GM23248 (cell line): ENCODE data around the gene NOS2. TPM values are rescaled to one million over a fixed set of nuclear protein-coding genes. Genes with fewer than 3 reads are reported as not detected.

Experiments used
- DNase-seq: peaks from one replicate; pipeline ENCODE4 v3.0.0-alpha.2; 2015
- H2AFZ ChIP-seq: fragments of 200-600 bp; sonication (generic); 2 replicates; pipeline ENCODE4 v1.6.1; 2016; ENCODE audit warnings: antibody characterized with exemption
- H3F3A ChIP-seq: fragments of 200-600 bp; sonication (generic); 2 replicates; pipeline ENCODE4 v1.6.1; 2016; ENCODE audit warnings: mild to moderate bottlenecking, antibody characterized with exemption, mixed run types; ENCODE audit not compliant: insufficient read depth
- H3K27ac ChIP-seq: fragments of 200-600 bp; sonication (generic); 2 replicates; pipeline ENCODE4 v1.5.1; 2016; ENCODE audit warnings: mild to moderate bottlenecking
- H3K27me3 ChIP-seq: fragments of 200-600 bp; sonication (generic); replicated peaks from 2 replicates; pipeline ENCODE4 v1.6.1; 2016; ENCODE audit warnings: mild to moderate bottlenecking; ENCODE audit not compliant: insufficient read depth
- H3K36me3 ChIP-seq: fragments of 200-600 bp; sonication (generic); 2 replicates; pipeline ENCODE4 v1.6.1; 2016; ENCODE audit warnings: low read depth, mild to moderate bottlenecking
- H3K4me1 ChIP-seq: fragments of 200-600 bp; sonication (generic); 2 replicates; pipeline ENCODE4 v1.6.1; 2016; ENCODE audit warnings: mild to moderate bottlenecking; ENCODE audit not compliant: insufficient read depth
- H3K4me2 ChIP-seq: fragments of 200-600 bp; sonication (generic); one replicate; pipeline ENCODE4 v1.6.1; 2016; ENCODE audit warnings: mild to moderate bottlenecking; ENCODE audit not compliant: unreplicated experiment
- H3K4me3 ChIP-seq: fragments of 200-600 bp; sonication (generic); 2 replicates; pipeline ENCODE4 v1.5.1; 2016; ENCODE audit warnings: mild to moderate bottlenecking
- H3K79me2 ChIP-seq: fragments of 200-600 bp; sonication (generic); 2 replicates; pipeline ENCODE4 v1.6.1; 2016; ENCODE audit warnings: mild to moderate bottlenecking; ENCODE audit not compliant: insufficient read depth
- H3K9ac ChIP-seq: fragments of 200-600 bp; sonication (generic); 2 replicates; pipeline ENCODE4 v1.6.1; 2016; ENCODE audit warnings: mild to moderate bottlenecking
- H3K9me2 ChIP-seq: fragments of 200-600 bp; sonication (generic); 2 replicates; pipeline ENCODE4 v1.6.1; 2016; ENCODE audit warnings: mixed run types, mild to moderate bottlenecking, moderate library complexity; ENCODE audit not compliant: insufficient read depth
- H3K9me3 ChIP-seq: fragments of 200-600 bp; sonication (generic); one replicate; pipeline ENCODE4 v1.6.1; 2017; ENCODE audit warnings: low read depth
- H4K20me1 ChIP-seq: fragments of 200-600 bp; sonication (generic); 2 replicates; pipeline ENCODE4 v1.6.0; 2016; ENCODE audit not compliant: insufficient read depth
- EZH2 ChIP-seq: fragments of 200-600 bp; sonication (generic); IDR thresholded peaks from 2 replicates; pipeline ENCODE4 v1.6.1; 2018; ENCODE audit warnings: antibody characterized with exemption, mild to moderate bottlenecking; ENCODE audit not compliant: insufficient read depth, poor library complexity, severe bottlenecking
- EZH2phosphoT487 ChIP-seq: fragments of 200-600 bp; sonication (generic); IDR thresholded peaks from 2 replicates; pipeline ENCODE4 v1.6.1; 2018; ENCODE audit warnings: antibody characterized with exemption, moderate library complexity, mild to moderate bottlenecking, low read depth; ENCODE audit not compliant: insufficient read depth
- WGBS, 2 experiments: methylation state at CpG; one replicate each; pipeline ENCODE4 v1.1.6; 2015 to 2017; ENCODE audit warnings: low lambda C conversion rate in 2 of 2, low coverage in 1 of 2; ENCODE audit errors: missing lambda C conversion rate in 2 of 2; 5-methylcytosine and 5-hydroxymethylcytosine counted together
- in situ Hi-C: fragments of 300-500 bp; cut with MboI; formaldehyde crosslinking; loops from 2 replicates; pipeline ENCODE4 v1.15.0; 2020
- polyA plus RNA-seq: library from polyadenylated mRNA; unstranded; fragments of >200 nt; fragmentation: Nextera tagmentation; extraction: Ambion mirVana; gene quantifications from 2 replicates; pipeline ENCODE4 v1.2.1, GENCODE V29; 2016
- small RNA-seq: library from RNA; depleted of rRNA; stranded (forward); fragments of <200 nt; gene quantifications from one replicate; pipeline ENCODE3, GENCODE V24; 2014; ENCODE audit warnings: low read depth, low replicate concordance
- total RNA-seq: library from RNA; depleted of rRNA; stranded (reverse); fragments of >200 nt; shearing (Covaris generic); gene quantifications from 2 replicates; pipeline ENCODE4 v1.2.3, GENCODE V29; 2014; rRNA removed

The NOS2 gene
- total and polyA plus RNA-seq, 2 experiments from 2014 or later = not detected

GRCh38 chr17:27721797-27722196, 78.5 kb downstream of the NOS2 start:
- Histone ChIP-seq H3F3A (no peaks in the 10 kb centered on the region), H3K9me2 (no peaks in the 10 kb centered on the region), H3K27me3 (peaks cover 4% of the 10 kb centered on the region; the same call in 1 of the 2 replicates), H3K36me3 (no peaks in the 10 kb centered on the region), H4K20me1 (no peaks in the 10 kb centered on the region), H3K4me1 (no peaks in the 10 kb centered on the region), H3K4me3 (no peak overlapping the region), H3K79me2 (no peaks in the 10 kb centered on the region), H3K27ac (no peak overlapping the region), H3K9ac (no peak overlapping the region), H2AFZ (no peak overlapping the region), H3K9me3 (no peaks in the 10 kb centered on the region), H3K4me2 (no peak overlapping the region)
- in situ Hi-C loops = no loop called here
- WGBS, 2 experiments = 12 to 17% methylated on average over 3 of the region's 3 CpGs
- no peak for DNase-seq
- no peak for TF ChIP-seq EZH2phosphoT487
- no peak for TF ChIP-seq EZH2

Small RNAs within 50 kb of the gene (small RNA-seq; reads per million reads assigned to genes)
- not detected for gene AC130289.1
- not detected for gene AC130289.2

Other genes with a start within 250 kb of the NOS2 start
- gene LGALS9, start 169.3 kb downstream of the NOS2 start, total RNA-seq = 1.3 and 3.2 TPM in 2 replicates
- gene LGALS9, start 169.3 kb downstream of the NOS2 start, polyA plus RNA-seq = 1.8 and 4.1 TPM in 2 replicates
- 11.3 and 18.6 TPM in 2 replicates for gene LYRM9, start 92.8 kb upstream of the NOS2 start, total RNA-seq
- 13.2 and 15.4 TPM in 2 replicates for gene LYRM9, start 92.8 kb upstream of the NOS2 start, polyA plus RNA-seq
- gene NLK, start 242.1 kb upstream of the NOS2 start, total RNA-seq = 11.4 and 17.6 TPM in 2 replicates
- 3.8 and 4.1 TPM in 2 replicates for gene NLK, start 242.1 kb upstream of the NOS2 start, polyA plus RNA-seq